Measurements from ENCODE around the gene RBBP8NL.

Gene RBBP8NL

GRCh38 chr20:62387219-62387913, 40.0 kb downstream of the RBBP8NL start:
- H3K4me3 ChIP-seq (replicated peaks; ENCODE audit: low read depth, low read length), result peak overlapping the region; percentile 99
- DNase-seq (ENCODE audit: extremely low read depth, insufficient read length), result no peak
- H3K27me3 ChIP-seq (replicated peaks; ENCODE audit: control insufficient read depth, insufficient read depth, low read length), result no peaks in the 10 kb centered on the region
- H3K36me3 ChIP-seq (ENCODE audit: control insufficient read depth, insufficient read depth, low read length), result peaks cover 23% of the 10 kb centered on the region
- TF ChIP-seq CTCF (IDR thresholded peaks at IDR 0.05; ENCODE audit: insufficient read depth, low read length, poor library complexity, severe bottlenecking), result no peak

GRCh38 chr20:62386383-62387218, 40.7 kb downstream of the RBBP8NL start, which contains the start of gene RPS21:
Gene RPS21, plus strand, starts transcription at chr20:62387103. Its CDS starts 236 bp downstream, at chr20:62387339.
- H3K27me3 ChIP-seq (replicated peaks; ENCODE audit: control insufficient read depth, insufficient read depth, low read length), result no peaks in the 10 kb centered on the region
- peak; percentile 93 for DNase-seq (ENCODE audit: extremely low read depth, insufficient read length)
- no peak for TF ChIP-seq CTCF (IDR thresholded peaks at IDR 0.05; ENCODE audit: insufficient read depth, low read length, poor library complexity, severe bottlenecking)
- peaks cover 23% of the 10 kb centered on the region for H3K36me3 ChIP-seq (ENCODE audit: control insufficient read depth, insufficient read depth, low read length)
- peak within 1 kb of the TSS; percentile 99 for H3K4me3 ChIP-seq (replicated peaks; ENCODE audit: low read depth, low read length)

- peaks cover 1% of the 10 kb centered on the region for H3K36me3 ChIP-seq (ENCODE audit: control insufficient read depth, insufficient read depth, low read length)
- H3K4me3 ChIP-seq (replicated peaks; ENCODE audit: low read depth, low read length), result no peak overlapping the region
- peak; percentile 73 for DNase-seq (ENCODE audit: extremely low read depth, insufficient read length)
- TF ChIP-seq CTCF (IDR thresholded peaks at IDR 0.05; ENCODE audit: insufficient read depth, low read length, poor library complexity, severe bottlenecking), result peak; percentile 99
- H3K27me3 ChIP-seq (replicated peaks; ENCODE audit: control insufficient read depth, insufficient read depth, low read length), result no peaks in the 10 kb centered on the region
These were observed 44.8 kb downstream of the RBBP8NL start for GRCh38 chr20:62382306-62383198.

GRCh38 chr20:62381842-62382241, 45.5 kb downstream of the RBBP8NL start:
- no peak overlapping the region for H3K4me3 ChIP-seq (replicated peaks; ENCODE audit: low read depth, low read length)
- H3K27me3 ChIP-seq (replicated peaks; ENCODE audit: control insufficient read depth, insufficient read depth, low read length), result no peaks in the 10 kb centered on the region
- peaks cover 1% of the 10 kb centered on the region for H3K36me3 ChIP-seq (ENCODE audit: control insufficient read depth, insufficient read depth, low read length)
- no peak for DNase-seq (ENCODE audit: extremely low read depth, insufficient read length)
- no peak for TF ChIP-seq CTCF (IDR thresholded peaks at IDR 0.05; ENCODE audit: insufficient read depth, low read length, poor library complexity, severe bottlenecking)

- peaks cover 1% of the 10 kb centered on the region for H3K36me3 ChIP-seq (ENCODE audit: control insufficient read depth, insufficient read depth, low read length)
- DNase-seq (ENCODE audit: extremely low read depth, insufficient read length), result no peak
- H3K27me3 ChIP-seq (replicated peaks; ENCODE audit: control insufficient read depth, insufficient read depth, low read length), result no peaks in the 10 kb centered on the region
- H3K4me3 ChIP-seq (replicated peaks; ENCODE audit: low read depth, low read length), result no peak overlapping the region
- TF ChIP-seq CTCF (IDR thresholded peaks at IDR 0.05; ENCODE audit: insufficient read depth, low read length, poor library complexity, severe bottlenecking), result no peak
These were observed 46.0 kb downstream of the RBBP8NL start for GRCh38 chr20:62381202-62381797.

All from GM06990 (cell line).